SU-DHL-6 (cell line): ENCODE measurements around the gene SMC5.

Experiments
- EZH2phosphoT487 ChIP-seq: fragments of 200-600 bp; sonication (generic), shearing (Covaris generic); conservative IDR thresholded peaks from 2 replicates; pipeline ENCODE4 v1.6.1; 2018; ENCODE audit warnings: mild to moderate bottlenecking, antibody characterized with exemption, low read length, moderate library complexity, mixed read lengths
- TF ChIP-seq, protein P1 (sequence below): fragments of 200-600 bp; sonication (generic); IDR thresholded peaks from one replicate; pipeline ENCODE4 v1.5.1; 2017; ENCODE audit warnings: antibody characterized with exemption, mild to moderate bottlenecking, low read length, moderate library complexity; ENCODE audit not compliant: insufficient read depth, poor library complexity, severe bottlenecking

DNA sequence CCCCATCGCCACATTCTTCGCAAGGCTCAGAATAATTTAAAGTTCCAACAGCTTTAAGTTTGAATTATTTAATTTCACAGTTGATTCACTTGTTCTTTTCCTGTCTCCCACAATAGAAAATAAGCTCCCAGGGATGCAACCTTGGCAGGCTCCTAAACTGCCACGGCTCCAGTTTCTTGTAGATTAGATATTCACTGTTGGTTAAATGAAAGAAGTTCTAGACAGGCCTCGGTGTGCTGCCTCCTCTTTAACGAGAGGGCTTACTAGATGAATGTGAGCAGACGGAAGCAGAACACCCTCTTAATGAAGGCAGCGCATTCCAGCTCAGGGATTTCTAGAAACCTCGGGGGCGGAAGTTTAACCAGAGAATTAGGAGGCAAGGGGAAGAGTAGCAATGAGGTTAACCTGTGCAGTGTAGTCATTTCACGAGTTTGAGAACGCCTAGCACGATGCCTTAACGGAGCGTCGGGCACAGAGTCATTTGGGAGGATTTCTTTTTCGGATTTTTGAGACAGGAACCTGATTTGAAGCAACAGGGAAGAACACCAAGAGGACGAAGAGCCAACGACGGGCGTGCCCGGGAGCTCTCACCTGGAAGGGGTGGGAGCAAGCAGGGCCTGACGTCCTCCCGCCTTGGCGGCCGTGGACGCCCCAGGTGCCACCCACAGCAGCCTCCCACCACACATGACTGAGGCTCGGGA lies 637 bp upstream of the SMC5 start:
- TF ChIP-seq, protein P1, sequence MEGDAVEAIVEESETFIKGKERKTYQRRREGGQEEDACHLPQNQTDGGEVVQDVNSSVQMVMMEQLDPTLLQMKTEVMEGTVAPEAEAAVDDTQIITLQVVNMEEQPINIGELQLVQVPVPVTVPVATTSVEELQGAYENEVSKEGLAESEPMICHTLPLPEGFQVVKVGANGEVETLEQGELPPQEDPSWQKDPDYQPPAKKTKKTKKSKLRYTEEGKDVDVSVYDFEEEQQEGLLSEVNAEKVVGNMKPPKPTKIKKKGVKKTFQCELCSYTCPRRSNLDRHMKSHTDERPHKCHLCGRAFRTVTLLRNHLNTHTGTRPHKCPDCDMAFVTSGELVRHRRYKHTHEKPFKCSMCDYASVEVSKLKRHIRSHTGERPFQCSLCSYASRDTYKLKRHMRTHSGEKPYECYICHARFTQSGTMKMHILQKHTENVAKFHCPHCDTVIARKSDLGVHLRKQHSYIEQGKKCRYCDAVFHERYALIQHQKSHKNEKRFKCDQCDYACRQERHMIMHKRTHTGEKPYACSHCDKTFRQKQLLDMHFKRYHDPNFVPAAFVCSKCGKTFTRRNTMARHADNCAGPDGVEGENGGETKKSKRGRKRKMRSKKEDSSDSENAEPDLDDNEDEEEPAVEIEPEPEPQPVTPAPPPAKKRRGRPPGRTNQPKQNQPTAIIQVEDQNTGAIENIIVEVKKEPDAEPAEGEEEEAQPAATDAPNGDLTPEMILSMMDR: no peak
- no peak for TF ChIP-seq EZH2phosphoT487
